Mammary epithelial cell (primary cell): ENCODE measurements around the gene MAN2B2.

Source experiments
- EZH2 ChIP-seq: IDR thresholded peaks from 2 replicates; pipeline ENCODE4 v1.6.1; 2012; ENCODE audit warnings: low read length, inconsistent platforms, borderline replicate concordance
- TF ChIP-seq, protein P1 (sequence below), 2 donors: IDR thresholded peaks in 1 of 2; conservative IDR thresholded peaks in 1 of 2; 2 replicates each; pipeline ENCODE4 v1.5.1; 2011 to 2012; ENCODE audit warnings: inconsistent platforms in 2 of 2, low read length in 2 of 2, mild to moderate bottlenecking in 2 of 2, control low read depth in 1 of 2, low read depth in 1 of 2; ENCODE audit not compliant: insufficient read depth in 1 of 2; ENCODE audit errors: extremely low read depth in 1 of 2

GRCh38 chr4:6655924-6656323 lies 80.9 kb downstream of the MAN2B2 start:
- TF ChIP-seq, protein P1, sequence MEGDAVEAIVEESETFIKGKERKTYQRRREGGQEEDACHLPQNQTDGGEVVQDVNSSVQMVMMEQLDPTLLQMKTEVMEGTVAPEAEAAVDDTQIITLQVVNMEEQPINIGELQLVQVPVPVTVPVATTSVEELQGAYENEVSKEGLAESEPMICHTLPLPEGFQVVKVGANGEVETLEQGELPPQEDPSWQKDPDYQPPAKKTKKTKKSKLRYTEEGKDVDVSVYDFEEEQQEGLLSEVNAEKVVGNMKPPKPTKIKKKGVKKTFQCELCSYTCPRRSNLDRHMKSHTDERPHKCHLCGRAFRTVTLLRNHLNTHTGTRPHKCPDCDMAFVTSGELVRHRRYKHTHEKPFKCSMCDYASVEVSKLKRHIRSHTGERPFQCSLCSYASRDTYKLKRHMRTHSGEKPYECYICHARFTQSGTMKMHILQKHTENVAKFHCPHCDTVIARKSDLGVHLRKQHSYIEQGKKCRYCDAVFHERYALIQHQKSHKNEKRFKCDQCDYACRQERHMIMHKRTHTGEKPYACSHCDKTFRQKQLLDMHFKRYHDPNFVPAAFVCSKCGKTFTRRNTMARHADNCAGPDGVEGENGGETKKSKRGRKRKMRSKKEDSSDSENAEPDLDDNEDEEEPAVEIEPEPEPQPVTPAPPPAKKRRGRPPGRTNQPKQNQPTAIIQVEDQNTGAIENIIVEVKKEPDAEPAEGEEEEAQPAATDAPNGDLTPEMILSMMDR (conservative IDR thresholded peaks at IDR 0.05 in 1 of 2, IDR thresholded peaks at IDR 0.05 in 1 of 2; ENCODE audit: extremely low read depth in 1 of 2, insufficient read depth in 1 of 2, low read depth in 1 of 2, low read length in 2 of 2), result no peak
- no peak for TF ChIP-seq EZH2
